ENCODE results near the gene FOXP1. TPM values are rescaled to one million over a fixed set of nuclear protein-coding genes. Genes with fewer than 3 reads are reported as not detected.

The FOXP1 gene
- total RNA-seq, 1 donor = 55.7 TPM

- no peak for TF ChIP-seq CTCF (IDR thresholded peaks at IDR 0.05; ENCODE audit: insufficient read depth, low read depth, low read length)
- no peak overlapping the region for H3K4me3 ChIP-seq (ENCODE audit: low read depth, low read length)
- no peak for DNase-seq (ENCODE audit: low read depth)
Measured at GRCh38 chr3:70951316-70951715, 632.2 kb downstream of the FOXP1 start.

GRCh38 chr3:70947579-70947978 lies 635.9 kb downstream of the FOXP1 start:
- no peak overlapping the region for H3K4me3 ChIP-seq (ENCODE audit: low read depth, low read length)
- no peak for DNase-seq (ENCODE audit: low read depth)
- TF ChIP-seq CTCF (IDR thresholded peaks at IDR 0.05; ENCODE audit: insufficient read depth, low read depth, low read length) = no peak

- H3K4me3 ChIP-seq (ENCODE audit: low read depth, low read length) = no peak overlapping the region
- no peak for TF ChIP-seq CTCF (IDR thresholded peaks at IDR 0.05; ENCODE audit: insufficient read depth, low read depth, low read length)
- DNase-seq (ENCODE audit: low read depth) = no peak
Measured at GRCh38 chr3:70943886-70944285, 639.6 kb downstream of the FOXP1 start.

- TF ChIP-seq CTCF (IDR thresholded peaks at IDR 0.05; ENCODE audit: insufficient read depth, low read depth, low read length) = no peak
- no peak for DNase-seq (ENCODE audit: low read depth)
- H3K4me3 ChIP-seq (ENCODE audit: low read depth, low read length) = no peak overlapping the region
Measured at GRCh38 chr3:70933105-70933810, 650.3 kb downstream of the FOXP1 start.

GRCh38 chr3:70930066-70930465 lies 653.5 kb downstream of the FOXP1 start:
- DNase-seq (ENCODE audit: low read depth) = no peak
- no peak for TF ChIP-seq CTCF (IDR thresholded peaks at IDR 0.05; ENCODE audit: insufficient read depth, low read depth, low read length)
- no peak overlapping the region for H3K4me3 ChIP-seq (ENCODE audit: low read depth, low read length)

GRCh38 chr3:70927239-70927638 lies 656.3 kb downstream of the FOXP1 start:
- TF ChIP-seq CTCF (IDR thresholded peaks at IDR 0.05; ENCODE audit: insufficient read depth, low read depth, low read length) = no peak
- no peak for DNase-seq (ENCODE audit: low read depth)
- H3K4me3 ChIP-seq (ENCODE audit: low read depth, low read length) = no peak overlapping the region

- no peak for DNase-seq (ENCODE audit: low read depth)
- H3K4me3 ChIP-seq (ENCODE audit: low read depth, low read length) = no peak overlapping the region
- no peak for TF ChIP-seq CTCF (IDR thresholded peaks at IDR 0.05; ENCODE audit: insufficient read depth, low read depth, low read length)
Measured at GRCh38 chr3:70926835-70927234, 656.7 kb downstream of the FOXP1 start.
